Type B pancreatic cell (in vitro differentiated cells): ENCODE measurements around the gene MAD1L1. TPM values are rescaled to one million over a fixed set of nuclear protein-coding genes. Genes with fewer than 3 reads are reported as not detected.
A peak's percentile ranks its signal among the peaks of the same experiment; 100 is the strongest.

Source experiments
- DNase-seq: peaks from one replicate; pipeline ENCODE4 v3.0.0; 2021; ENCODE audit warnings: mixed read lengths; ENCODE audit not compliant: unreplicated experiment; ENCODE audit errors: extremely low spot score
- H3K27ac Mint-ChIP-seq: 2 replicates; pipeline ENCODE4 v1.8.0; 2021; ENCODE audit warnings: mild to moderate bottlenecking, mixed read lengths
- H3K27me3 Mint-ChIP-seq: 2 replicates; pipeline ENCODE4 v1.8.0; 2021; ENCODE audit warnings: mixed read lengths
- H3K36me3 Mint-ChIP-seq: 2 replicates; pipeline ENCODE4 v1.8.0; 2021; ENCODE audit warnings: mixed read lengths
- H3K4me1 Mint-ChIP-seq: one replicate; pipeline ENCODE4 v1.8.0; 2021; ENCODE audit warnings: mixed read lengths; ENCODE audit not compliant: unreplicated experiment
- H3K4me3 Mint-ChIP-seq: 2 replicates; pipeline ENCODE4 v1.8.0; 2021; ENCODE audit warnings: mild to moderate bottlenecking, mixed read lengths
- H3K9me3 Mint-ChIP-seq: 2 replicates; pipeline ENCODE4 v1.8.0; 2021; ENCODE audit warnings: mixed read lengths
- total RNA-seq: library from RNA; stranded (reverse); gene quantifications from 2 replicates; pipeline ENCODE4 v1.2.1, GENCODE V29; 2021; ENCODE audit warnings: low replicate concordance
- TF ChIP-seq, protein P1 (sequence below): fragments of 200-600 bp; sonication (generic); conservative IDR thresholded peaks from 2 replicates; pipeline ENCODE4 v1.5.0; 2021; ENCODE audit warnings: antibody characterized with exemption, mild to moderate bottlenecking

MAD1L1 gene
- total RNA-seq, 1 donor from 2014 or later = 40.7 TPM

GRCh38 chr7:2080060-2080387 lies 152.7 kb downstream of the MAD1L1 start:
- Mint-ChIP-seq H3K4me3 (no peak overlapping the region), H3K27me3 (no peaks in the 10 kb centered on the region)

GRCh38 chr7:2079332-2080059 lies 153.2 kb downstream of the MAD1L1 start:
- Mint-ChIP-seq H3K27me3 (no peaks in the 10 kb centered on the region), H3K36me3 (peaks cover 9% of the 10 kb centered on the region), H3K4me3 (no peak overlapping the region), H3K27ac (no peak overlapping the region), H3K9me3 (no peaks in the 10 kb centered on the region), H3K4me1 (peaks cover 29% of the 10 kb centered on the region)
- DNase-seq = no peak
- TF ChIP-seq, protein P1, sequence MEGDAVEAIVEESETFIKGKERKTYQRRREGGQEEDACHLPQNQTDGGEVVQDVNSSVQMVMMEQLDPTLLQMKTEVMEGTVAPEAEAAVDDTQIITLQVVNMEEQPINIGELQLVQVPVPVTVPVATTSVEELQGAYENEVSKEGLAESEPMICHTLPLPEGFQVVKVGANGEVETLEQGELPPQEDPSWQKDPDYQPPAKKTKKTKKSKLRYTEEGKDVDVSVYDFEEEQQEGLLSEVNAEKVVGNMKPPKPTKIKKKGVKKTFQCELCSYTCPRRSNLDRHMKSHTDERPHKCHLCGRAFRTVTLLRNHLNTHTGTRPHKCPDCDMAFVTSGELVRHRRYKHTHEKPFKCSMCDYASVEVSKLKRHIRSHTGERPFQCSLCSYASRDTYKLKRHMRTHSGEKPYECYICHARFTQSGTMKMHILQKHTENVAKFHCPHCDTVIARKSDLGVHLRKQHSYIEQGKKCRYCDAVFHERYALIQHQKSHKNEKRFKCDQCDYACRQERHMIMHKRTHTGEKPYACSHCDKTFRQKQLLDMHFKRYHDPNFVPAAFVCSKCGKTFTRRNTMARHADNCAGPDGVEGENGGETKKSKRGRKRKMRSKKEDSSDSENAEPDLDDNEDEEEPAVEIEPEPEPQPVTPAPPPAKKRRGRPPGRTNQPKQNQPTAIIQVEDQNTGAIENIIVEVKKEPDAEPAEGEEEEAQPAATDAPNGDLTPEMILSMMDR = no peak

More at GRCh38 chr7:2080060-2080387, 152.7 kb downstream of the MAD1L1 start:
- Mint-ChIP-seq H3K4me1 (peaks cover 29% of the 10 kb centered on the region), H3K36me3 (peaks cover 9% of the 10 kb centered on the region), H3K9me3 (no peaks in the 10 kb centered on the region), H3K27ac (no peak overlapping the region)
- TF ChIP-seq, protein P1 = no peak
- DNase-seq = no peak

- TF ChIP-seq, protein P1 = no peak
- H3K27me3 Mint-ChIP-seq = no peaks in the 10 kb centered on the region
- H3K27ac Mint-ChIP-seq = no peak overlapping the region
- no peaks in the 10 kb centered on the region for H3K9me3 Mint-ChIP-seq
- H3K4me1 Mint-ChIP-seq = peaks cover 31% of the 10 kb centered on the region
- no peak overlapping the region for H3K4me3 Mint-ChIP-seq
- DNase-seq = no peak
- peaks cover 9% of the 10 kb centered on the region for H3K36me3 Mint-ChIP-seq
Measured at GRCh38 chr7:2078899-2079298, 153.8 kb downstream of the MAD1L1 start.

GRCh38 chr7:2076649-2077064 lies 156.1 kb downstream of the MAD1L1 start:
- Mint-ChIP-seq H3K27me3 (no peaks in the 10 kb centered on the region), H3K4me3 (no peak overlapping the region), H3K27ac (no peak overlapping the region), H3K9me3 (no peaks in the 10 kb centered on the region), H3K4me1 (peaks cover 27% of the 10 kb centered on the region), H3K36me3 (peaks cover 5% of the 10 kb centered on the region)
- DNase-seq = no peak
- TF ChIP-seq, protein P1 = no peak

GRCh38 chr7:2075811-2076210 lies 156.9 kb downstream of the MAD1L1 start:
- H3K36me3 Mint-ChIP-seq = peaks cover 5% of the 10 kb centered on the region

More at GRCh38 chr7:2075811-2076210, 156.9 kb downstream of the MAD1L1 start:
- H3K27ac Mint-ChIP-seq = peak overlapping the region; percentile 74
- no peaks in the 10 kb centered on the region for H3K9me3 Mint-ChIP-seq
- no peak for DNase-seq
- TF ChIP-seq, protein P1 = no peak
- peaks cover 28% of the 10 kb centered on the region for H3K4me1 Mint-ChIP-seq
- no peak overlapping the region for H3K4me3 Mint-ChIP-seq
- no peaks in the 10 kb centered on the region for H3K27me3 Mint-ChIP-seq
